Prostate gland (tissue), 2 donors: Measurements from ENCODE around the gene CSMD2.

Experiments
- CTCF ChIP-seq, 4 experiments: fragments of 200-600 bp in 2 of 4; fragments of 450-650 bp in 2 of 4; sonication (generic) in 2 of 4; IDR thresholded peaks; 1 replicate in 3 of 4; 2 replicates in 1 of 4; pipeline ENCODE4 v1.5.1; 2016 to 2019; ENCODE audit warnings: antibody characterized with exemption in 4 of 4, mild to moderate bottlenecking in 2 of 4, moderate library complexity in 2 of 4
- POLR2AphosphoS5 ChIP-seq: sonication (generic); formaldehyde crosslinking; IDR thresholded peaks from one replicate; pipeline ENCODE4 v1.6.1; 2017; ENCODE audit warnings: antibody characterized with exemption

GRCh38 chr1:34192621-34193020 is 27.6 kb upstream of the CSMD2 start:
- TF ChIP-seq CTCF (IDR thresholded peaks at IDR 0.05) = no peak
- TF ChIP-seq POLR2AphosphoS5 = no peak
